Measurements from ENCODE around the gene OSBPL2.

OSBPL2 gene

GRCh38 chr20:62262064-62262463 is 23.7 kb downstream of the OSBPL2 start:
- DNase-seq: no peak

GRCh38 chr20:62263396-62263795 is 25.1 kb downstream of the OSBPL2 start:
- no peak for DNase-seq

DNA sequence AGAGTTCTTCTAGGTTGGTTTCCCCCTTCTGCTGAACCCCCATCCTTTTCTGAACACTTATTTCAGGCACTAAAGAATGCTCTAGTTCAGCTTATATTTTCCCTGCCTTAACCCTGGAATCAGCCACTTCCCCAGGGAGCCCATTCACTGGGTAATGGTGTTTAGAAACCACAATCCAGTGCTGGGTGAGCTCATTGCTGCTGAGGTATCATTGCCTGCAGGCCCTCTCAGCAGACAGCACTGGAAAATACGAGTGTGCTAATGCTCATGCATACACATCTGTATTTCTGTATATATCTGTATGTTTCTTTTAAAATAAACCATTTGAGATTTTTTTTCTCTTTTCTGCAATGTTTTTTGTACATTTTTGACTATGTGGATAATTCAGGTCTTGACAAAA is 27.0 kb downstream of the OSBPL2 start:
- no peak for DNase-seq

GRCh38 chr20:62266340-62266739 is 28.0 kb downstream of the OSBPL2 start:
- DNase-seq: no peak

DNA sequence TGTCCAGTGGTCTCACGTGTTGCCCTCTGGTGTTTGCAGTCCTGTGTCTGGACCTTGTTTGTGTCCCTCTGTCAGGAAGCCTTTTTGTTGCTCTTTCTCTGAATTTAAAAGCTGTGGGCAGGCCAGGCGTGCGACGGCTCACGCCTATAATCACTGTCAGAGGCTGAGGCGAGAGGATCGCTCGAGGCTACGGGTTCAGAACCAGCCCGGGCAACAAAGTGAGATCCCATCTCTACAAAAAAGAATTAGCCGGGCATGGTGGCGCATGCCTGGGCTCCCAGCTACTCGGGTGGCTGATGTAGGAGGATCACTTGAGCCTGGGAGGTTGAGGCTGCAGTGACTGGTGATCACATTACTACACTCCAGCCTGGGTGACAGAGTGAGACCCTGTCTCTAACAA is 28.5 kb downstream of the OSBPL2 start:
- DNase-seq: no peak

DNA sequence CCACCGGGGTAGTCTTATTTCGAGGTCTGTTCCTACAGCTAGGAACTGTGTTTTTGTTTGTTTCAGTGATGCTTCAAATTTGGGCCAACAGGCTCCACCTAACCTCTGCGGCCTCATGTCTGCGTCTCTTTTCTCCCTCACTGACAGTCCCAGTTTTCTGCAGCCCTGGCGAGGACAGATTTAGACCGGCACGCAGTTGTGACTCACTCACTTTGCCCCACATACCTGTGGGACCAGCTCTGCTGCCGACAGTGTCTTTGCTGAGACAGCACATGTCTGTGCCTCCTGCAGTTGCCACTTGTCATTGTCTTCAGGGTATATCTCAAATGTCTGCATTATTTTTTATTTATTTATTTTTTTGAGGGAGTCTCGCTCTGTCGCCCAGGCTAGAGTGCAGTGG is 29.2 kb downstream of the OSBPL2 start:
- no peak for DNase-seq

GRCh38 chr20:62268228-62268900 is 30.0 kb downstream of the OSBPL2 start:
- DNase-seq: no peak

GRCh38 chr20:62269378-62269777 is 31.1 kb downstream of the OSBPL2 start:
- no peak for DNase-seq

DNA sequence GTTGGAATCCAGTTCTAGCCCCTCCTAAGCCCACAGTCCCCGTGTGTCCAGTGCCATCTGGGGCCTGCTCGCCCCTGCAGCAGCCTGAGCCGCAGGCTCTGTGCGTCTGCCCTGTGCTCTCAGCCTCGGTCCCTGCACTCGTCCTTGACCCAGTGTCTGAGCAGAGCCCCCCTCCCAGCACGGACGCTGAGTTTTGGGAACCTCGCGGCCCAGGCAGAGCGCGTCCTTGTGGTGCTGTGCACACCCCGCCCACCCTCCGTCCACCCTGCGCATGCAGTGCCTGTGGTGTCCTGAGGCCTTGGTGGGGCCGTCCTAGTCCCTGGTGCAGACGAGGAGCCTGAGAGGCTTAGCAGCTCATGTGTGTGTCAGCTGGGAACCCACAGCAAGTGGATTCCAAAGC is 31.6 kb downstream of the OSBPL2 start:
- DNase-seq: no peak

- DNase-seq: no peak
Measured at GRCh38 chr20:62272200-62272599, 33.9 kb downstream of the OSBPL2 start.

- DNase-seq: no peak
Measured at GRCh38 chr20:62273416-62273815, 35.1 kb downstream of the OSBPL2 start.

DNA sequence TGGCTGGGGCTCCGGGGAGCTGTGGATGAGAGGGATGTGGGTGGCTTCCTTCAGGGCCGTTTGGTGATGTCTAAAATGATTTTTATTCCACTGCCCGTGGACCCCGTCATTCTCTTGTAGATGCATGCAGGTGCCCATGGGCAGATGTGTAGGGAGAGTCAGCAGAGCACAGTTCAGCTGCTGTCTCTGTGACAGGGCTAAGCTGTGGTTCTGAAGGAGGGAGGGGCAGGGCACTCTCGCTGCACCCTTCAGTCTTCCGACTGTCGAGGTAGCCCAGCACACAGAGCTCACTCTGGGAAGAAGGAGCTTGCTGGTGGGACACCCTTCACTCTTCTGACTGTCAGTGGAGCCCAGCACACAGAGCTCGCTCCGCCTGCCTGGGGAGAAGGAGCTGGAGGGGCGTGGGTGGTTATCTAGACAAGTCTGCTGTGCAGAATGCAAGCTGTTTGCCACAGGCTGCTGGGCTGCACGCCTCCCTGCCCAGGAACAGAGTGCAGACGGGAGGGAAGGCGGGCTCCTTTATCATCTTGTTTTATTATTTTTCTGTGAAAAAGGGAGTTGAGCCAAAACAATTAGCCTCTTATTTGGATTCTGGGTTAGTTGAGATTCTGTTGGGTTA is 36.1 kb downstream of the OSBPL2 start:
- no peak for DNase-seq

DNA sequence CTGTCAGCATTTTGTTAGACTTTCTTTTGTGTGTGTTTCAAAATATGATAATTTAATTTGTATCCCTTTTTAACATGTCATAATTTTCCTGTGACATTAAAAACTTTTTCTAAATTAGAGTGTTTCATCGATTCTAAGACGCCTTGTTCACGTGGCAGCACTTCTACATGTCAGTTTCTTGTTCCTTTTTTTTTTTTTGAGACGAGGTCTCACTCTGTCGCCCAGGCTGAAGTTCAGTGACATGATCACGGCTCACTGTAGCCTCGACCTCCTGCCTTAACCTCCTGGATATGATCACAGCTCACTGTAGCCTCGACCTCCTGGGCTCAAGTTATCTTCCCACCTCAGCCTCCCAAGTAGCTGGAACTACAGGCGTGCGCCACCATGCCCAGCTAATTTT is 36.9 kb downstream of the OSBPL2 start:
- DNase-seq: no peak

- no peak for DNase-seq
Measured at GRCh38 chr20:62276439-62276838, 38.1 kb downstream of the OSBPL2 start.

GRCh38 chr20:62277253-62277652 is 38.9 kb downstream of the OSBPL2 start:
- DNase-seq: no peak

DNA sequence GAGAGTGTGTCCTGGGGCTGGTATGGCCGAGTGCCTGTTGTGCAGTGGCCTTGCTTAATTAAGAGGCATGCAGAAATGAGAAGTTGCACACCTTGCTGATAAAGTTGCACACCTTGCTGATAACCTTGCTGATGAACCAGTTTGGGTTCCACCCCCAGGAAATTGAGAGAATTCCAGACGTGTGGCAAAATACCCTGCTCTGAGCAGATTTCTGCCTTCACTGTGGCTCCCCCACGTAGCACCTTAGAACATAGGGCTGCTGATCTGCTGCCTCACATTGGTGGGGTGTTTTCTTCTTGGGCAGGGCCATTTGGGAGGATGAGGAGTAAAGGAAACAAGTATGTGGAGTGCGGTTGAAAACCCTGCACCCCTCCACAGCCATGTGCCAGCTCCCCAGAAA is 42.0 kb downstream of the OSBPL2 start:
- no peak for DNase-seq

GRCh38 chr20:62281161-62281933 is 43.0 kb downstream of the OSBPL2 start:
- no peak for DNase-seq

DNA sequence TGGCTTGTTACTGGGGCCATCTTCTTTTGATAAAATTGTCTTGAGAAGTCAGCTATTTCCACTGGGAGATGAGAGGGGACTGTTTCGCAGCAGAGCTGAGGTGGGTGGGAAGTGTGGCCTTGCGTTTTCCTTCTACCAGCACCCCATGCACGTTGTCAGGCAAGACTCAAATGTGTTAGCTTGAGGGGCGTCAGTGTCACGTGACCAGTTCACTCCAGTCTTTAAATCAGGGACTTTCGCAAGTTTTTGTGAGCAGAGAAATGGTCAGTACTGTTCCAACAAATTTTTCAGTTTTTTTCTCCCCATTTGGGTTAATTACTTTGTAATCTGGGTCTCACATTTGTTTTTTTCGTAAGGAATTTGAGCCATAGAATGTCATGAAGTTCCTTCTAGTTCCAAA is 43.8 kb downstream of the OSBPL2 start:
- no peak for DNase-seq

- DNase-seq: no peak
Measured at GRCh38 chr20:62282877-62283503, 44.7 kb downstream of the OSBPL2 start.

DNA sequence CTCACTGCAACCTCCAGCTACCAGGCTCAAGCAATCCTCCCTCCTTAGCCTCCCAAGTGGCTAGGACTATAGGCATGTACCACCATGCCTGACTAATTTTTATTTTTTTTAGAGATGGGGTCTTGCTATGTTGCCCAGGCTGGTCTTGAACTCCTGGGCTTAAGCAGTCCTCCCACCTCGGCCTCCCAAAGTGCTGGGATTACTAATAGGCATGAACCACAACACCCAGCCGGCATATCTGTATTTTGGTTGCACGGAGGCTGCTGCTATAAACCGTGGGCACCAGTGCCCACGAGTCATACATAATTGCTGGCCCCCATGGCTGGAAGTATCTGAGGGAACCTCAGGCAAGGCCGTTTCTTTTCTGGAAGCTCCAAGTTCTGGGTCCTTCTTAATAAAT is 46.1 kb downstream of the OSBPL2 start:
- no peak for DNase-seq

GRCh38 chr20:62285151-62285550 is 46.8 kb downstream of the OSBPL2 start:
- DNase-seq: no peak

GRCh38 chr20:62285722-62286121 is 47.4 kb downstream of the OSBPL2 start:
- DNase-seq: no peak

DNA sequence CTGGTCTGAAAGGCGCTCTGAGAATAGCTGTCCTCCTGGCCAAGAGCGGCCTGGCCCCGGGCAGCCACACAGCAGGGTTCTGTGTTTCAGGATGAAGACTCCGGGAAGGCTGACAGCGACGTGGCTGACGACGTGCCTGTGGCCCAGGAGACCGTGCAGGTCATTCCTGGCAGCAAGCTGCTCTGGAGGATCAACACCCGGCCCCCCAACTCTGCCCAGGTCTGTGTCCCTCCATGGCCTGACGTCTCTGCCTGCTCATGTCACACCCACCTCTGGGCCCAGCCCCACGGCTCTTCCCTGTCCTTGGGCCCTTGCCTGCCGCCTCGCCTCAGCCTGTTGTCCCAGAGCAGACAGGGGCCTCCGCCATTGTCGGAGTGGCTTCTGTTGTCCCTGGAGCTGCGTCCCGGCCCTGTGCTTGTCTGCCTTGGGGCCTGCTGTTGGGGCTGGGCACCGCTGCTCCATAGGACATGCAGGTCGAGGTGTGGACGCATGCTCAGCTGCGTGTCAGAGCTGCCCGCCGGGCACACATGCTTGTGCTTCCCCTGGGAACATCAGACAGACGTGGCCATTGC is 48.3 kb downstream of the OSBPL2 start:
- no peak for DNase-seq

Data from activated gamma-delta T cell (primary cell).